NCI-H82 treated with DMSO at 0.1 percent for 48 hours (cell line): Measurements from ENCODE around the gene CHFR.
"Not testable (repeated sequence)": the region's sequence is repeated elsewhere in the genome, so short reads cannot be mapped to it uniquely, and the experiment has no call there.

ENCODE experiments used
- DNase-seq: peaks from one replicate; lab custom pipeline; 2025; ENCODE audit not compliant: unreplicated experiment; lab: John Stamatoyannopoulos, UW

The CHFR gene

GRCh38 chr12:132812631-132813305 is 74.6 kb downstream of the CHFR start:
- DNase-seq, result no peak

- not testable (repeated sequence) for DNase-seq
These were observed 78.0 kb downstream of the CHFR start for GRCh38 chr12:132809391-132809790.

- DNase-seq, result no peak
These were observed 79.9 kb downstream of the CHFR start for GRCh38 chr12:132807295-132808092.

DNA sequence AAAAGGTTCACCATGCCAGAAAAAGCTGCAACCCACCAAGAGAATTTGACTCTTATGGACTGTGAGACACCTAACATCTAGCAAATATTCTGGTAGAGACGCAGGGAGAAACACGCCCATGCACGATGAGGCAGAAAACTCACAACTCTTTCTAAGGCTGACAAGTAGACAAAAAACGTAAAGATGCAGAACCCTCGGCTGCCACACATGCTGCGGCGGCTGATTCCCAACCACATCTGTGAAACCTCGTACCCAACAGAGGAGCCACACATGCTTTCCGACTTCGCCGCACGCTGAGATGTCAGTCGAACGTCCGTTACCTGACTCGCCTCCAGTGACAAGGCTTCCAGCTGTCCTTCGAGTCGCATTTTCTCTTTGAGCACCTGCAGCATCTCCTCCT is 80.5 kb downstream of the CHFR start:
- no peak for DNase-seq

DNA sequence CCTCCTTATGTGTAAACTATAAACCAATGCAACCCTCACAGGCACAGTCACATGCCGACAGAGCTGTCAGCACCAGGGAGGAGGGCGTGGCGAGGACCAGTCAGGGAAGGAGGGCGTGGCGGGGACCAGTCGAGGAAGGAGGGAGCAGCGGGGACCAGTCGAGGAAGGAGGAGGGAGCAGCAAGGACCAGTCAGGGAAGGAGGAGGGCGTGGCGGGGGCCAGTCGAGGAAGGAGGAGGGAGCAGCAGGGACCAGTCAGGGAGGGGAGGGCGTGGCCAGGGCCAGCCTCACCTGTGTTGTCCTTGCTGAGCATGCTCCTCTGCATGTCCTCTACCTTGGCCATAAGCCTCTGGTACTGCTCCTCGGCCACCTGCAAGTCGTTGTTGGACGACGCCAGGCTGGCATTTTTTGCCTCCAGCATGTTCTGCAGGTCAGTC is 83.0 kb downstream of the CHFR start:
- DNase-seq, result no peak

DNA sequence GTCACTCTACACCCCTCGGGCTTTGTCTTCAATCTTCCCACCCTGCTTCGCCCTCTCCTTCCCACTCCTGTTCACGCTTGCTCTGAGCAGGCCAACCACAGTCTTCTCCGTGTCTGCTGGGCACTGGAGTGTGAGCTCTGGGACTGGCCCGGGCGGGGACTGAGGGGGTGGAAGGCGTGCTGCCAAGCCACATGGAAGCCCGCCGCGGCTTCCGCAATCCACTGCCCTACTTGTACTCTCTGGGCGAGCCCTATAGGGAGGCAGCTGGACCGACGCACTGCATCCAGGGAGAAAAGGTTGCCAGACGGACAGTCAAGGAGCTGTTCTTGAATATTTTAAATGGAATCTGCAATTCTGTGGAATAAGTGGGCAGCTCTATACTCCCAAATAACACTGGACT is 83.5 kb downstream of the CHFR start:
- DNase-seq, result no peak

GRCh38 chr12:132803125-132803524 is 84.3 kb downstream of the CHFR start:
- DNase-seq, result no peak

- DNase-seq, result no peak
These were observed 85.7 kb downstream of the CHFR start for GRCh38 chr12:132801741-132802140.

DNA sequence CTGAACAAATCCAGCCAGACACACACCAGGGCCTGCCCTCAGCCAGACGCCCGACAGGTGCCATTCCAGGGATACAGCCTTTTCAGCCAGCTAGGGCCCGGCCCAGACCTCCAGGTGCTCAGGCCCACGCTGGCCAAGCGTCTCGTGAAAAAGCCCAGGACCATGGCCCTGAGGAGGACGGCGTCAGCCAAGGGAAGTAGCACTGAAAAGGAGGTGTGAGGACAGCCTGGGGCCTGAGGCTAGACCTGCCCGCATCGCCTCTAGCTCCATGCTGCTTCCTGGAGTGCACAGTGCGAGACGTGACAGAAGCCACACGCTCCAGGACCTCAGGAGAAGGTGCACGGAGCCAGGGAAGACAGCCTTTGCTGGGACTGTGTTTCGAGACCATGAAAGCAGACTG is 88.6 kb downstream of the CHFR start:
- DNase-seq, result no peak

DNA sequence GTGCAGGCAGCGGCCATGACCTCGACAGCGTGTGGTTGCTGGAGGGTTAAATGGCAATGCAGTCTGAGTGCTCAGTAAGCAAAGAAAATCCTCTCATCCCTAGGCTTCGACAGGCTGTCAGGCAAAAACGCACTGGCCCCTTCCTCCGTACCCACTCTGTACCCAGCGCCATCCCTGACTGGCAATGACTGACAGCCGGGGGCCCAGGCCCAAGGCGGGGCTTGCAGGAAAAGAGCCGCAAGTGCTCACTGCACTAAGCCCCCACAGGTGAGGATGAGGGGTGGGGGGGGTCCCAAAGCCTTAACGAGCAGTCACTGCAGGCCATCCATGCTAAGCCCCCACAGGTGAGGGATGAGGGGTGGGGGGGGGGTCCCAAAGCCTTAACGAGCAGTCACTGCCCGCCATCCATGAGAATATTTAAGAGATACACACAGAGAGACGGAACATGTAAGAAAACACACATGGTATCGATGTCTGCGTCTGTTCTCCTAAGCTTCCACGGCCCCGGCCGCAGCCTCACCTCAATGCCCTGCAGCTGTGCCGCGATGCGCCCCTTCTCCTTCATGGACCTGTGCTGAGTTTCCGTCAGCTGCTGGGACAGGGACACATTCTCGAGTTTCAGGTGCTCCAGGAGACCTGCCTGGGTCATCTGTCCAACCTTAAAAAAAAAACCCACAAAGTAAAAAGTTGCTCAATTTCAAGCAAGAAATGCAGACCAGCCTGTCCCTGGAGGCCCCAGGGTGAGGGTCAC is 89.4 kb downstream of the CHFR start:
- no peak for DNase-seq

- DNase-seq, result no peak
These were observed 91.6 kb downstream of the CHFR start for GRCh38 chr12:132795847-132796246.

GRCh38 chr12:132791940-132792339 is 95.5 kb downstream of the CHFR start:
- DNase-seq, result not testable (repeated sequence)

DNA sequence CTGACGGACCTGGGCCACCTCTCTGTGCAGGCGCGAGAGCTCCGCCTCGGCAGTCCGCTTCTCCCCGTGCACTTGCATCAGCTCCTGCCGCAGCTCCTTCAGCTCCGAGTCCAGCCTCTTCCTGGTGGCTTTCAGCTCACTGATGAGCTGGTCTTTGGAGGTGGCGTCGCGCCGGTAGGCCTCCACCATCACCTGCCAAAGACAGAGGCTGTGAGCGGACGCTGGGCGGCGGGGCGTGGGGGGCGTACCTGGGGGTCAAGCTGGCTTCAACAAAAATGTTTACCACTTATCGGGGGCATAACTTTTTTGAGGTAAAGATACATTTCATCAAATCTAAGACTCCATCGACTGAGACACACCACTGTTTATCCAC is 98.3 kb downstream of the CHFR start:
- no peak for DNase-seq

- DNase-seq, result no peak
These were observed 98.9 kb downstream of the CHFR start for GRCh38 chr12:132788375-132789098.

- no peak for DNase-seq
These were observed 99.5 kb downstream of the CHFR start for GRCh38 chr12:132787877-132788276.

GRCh38 chr12:132786192-132786591 is 101.2 kb downstream of the CHFR start:
- no peak for DNase-seq

GRCh38 chr12:132784580-132784979 is 102.8 kb downstream of the CHFR start:
- no peak for DNase-seq

- no peak for DNase-seq
These were observed 103.4 kb downstream of the CHFR start for GRCh38 chr12:132783917-132784531.
